MM.1S (cell line): ENCODE measurements around the gene KDM4B.

Experiments
- DNase-seq: peaks from one replicate; pipeline ENCODE4 v3.0.0-alpha.2; 2015
- H2AFZ ChIP-seq: fragments of 300-600 bp; sonication (generic); 2 replicates; pipeline ENCODE4 v1.6.0; 2016; ENCODE audit warnings: antibody characterized with exemption, low read length
- H3F3A ChIP-seq: fragments of 300-600 bp; sonication (generic); 2 replicates; pipeline ENCODE4 v1.6.1; 2016; ENCODE audit warnings: mild to moderate bottlenecking, antibody characterized with exemption, low read length, moderate library complexity, mixed read lengths; ENCODE audit not compliant: insufficient read depth
- H3K27ac ChIP-seq: fragments of 300-600 bp; sonication (generic); 2 replicates; pipeline ENCODE4 v1.5.1; 2016; ENCODE audit warnings: mild to moderate bottlenecking, low read length
- H3K27me3 ChIP-seq: fragments of 300-600 bp; sonication (generic); replicated peaks from 2 replicates; pipeline ENCODE4 v1.6.0; 2016; ENCODE audit warnings: low read length; ENCODE audit not compliant: insufficient read depth
- H3K36me3 ChIP-seq: fragments of 300-600 bp; sonication (generic); replicated peaks from 2 replicates; pipeline ENCODE4 v1.6.1; 2016; ENCODE audit warnings: mild to moderate bottlenecking, low read length, mixed read lengths; ENCODE audit not compliant: insufficient read depth
- H3K4me1 ChIP-seq: fragments of 300-600 bp; sonication (generic); 2 replicates; pipeline ENCODE4 v1.6.1; 2016; ENCODE audit warnings: low read length, mixed read lengths
- H3K4me2 ChIP-seq: fragments of 300-600 bp; sonication (generic); 2 replicates; pipeline ENCODE4 v1.6.0; 2016; ENCODE audit warnings: low read depth, low read length
- H3K4me3 ChIP-seq: fragments of 300-600 bp; sonication (generic); 2 replicates; pipeline ENCODE4 v1.5.1; 2016; ENCODE audit warnings: low read length, mixed read lengths
- H3K79me2 ChIP-seq: fragments of 300-600 bp; sonication (generic); 2 replicates; pipeline ENCODE4 v1.6.1; 2016; ENCODE audit warnings: mixed run types, low read length, mixed read lengths
- H3K9ac ChIP-seq: fragments of 300-600 bp; sonication (generic); 2 replicates; pipeline ENCODE4 v1.6.1; 2016; ENCODE audit warnings: low read length, mixed read lengths
- H3K9me2 ChIP-seq: fragments of 300-600 bp; sonication (generic); replicated peaks from 2 replicates; pipeline ENCODE4 v1.6.1; 2016; ENCODE audit warnings: mild to moderate bottlenecking, low read length, mixed read lengths; ENCODE audit not compliant: insufficient read depth
- H3K9me3 ChIP-seq: fragments of 300-600 bp; sonication (generic); replicated peaks from 2 replicates; pipeline ENCODE4 v1.6.1; 2016; ENCODE audit warnings: mild to moderate bottlenecking, low read length, mixed read lengths; ENCODE audit not compliant: insufficient read depth
- H4K20me1 ChIP-seq: fragments of 300-600 bp; sonication (generic); 2 replicates; pipeline ENCODE4 v1.6.1; 2016; ENCODE audit warnings: mild to moderate bottlenecking, low read length, moderate library complexity, mixed read lengths; ENCODE audit not compliant: insufficient read depth
- EZH2 ChIP-seq: fragments of 300-600 bp; sonication (generic); optimal IDR thresholded peaks from 2 replicates; pipeline ENCODE3; 2017; ENCODE audit warnings: low read depth, mild to moderate bottlenecking, antibody characterized with exemption, low read length, mixed read lengths
- EZH2phosphoT487 ChIP-seq: fragments of 300-600 bp; sonication (generic); IDR thresholded peaks from 2 replicates; pipeline ENCODE4 v1.6.1; 2018; ENCODE audit warnings: antibody characterized with exemption, low read length
- TF ChIP-seq, protein P1 (sequence below): fragments of 300-600 bp; sonication (generic); IDR thresholded peaks from 2 replicates; pipeline ENCODE4 v1.5.1; 2016; ENCODE audit warnings: antibody characterized with exemption, low read length, mixed read lengths

The KDM4B gene

DNA sequence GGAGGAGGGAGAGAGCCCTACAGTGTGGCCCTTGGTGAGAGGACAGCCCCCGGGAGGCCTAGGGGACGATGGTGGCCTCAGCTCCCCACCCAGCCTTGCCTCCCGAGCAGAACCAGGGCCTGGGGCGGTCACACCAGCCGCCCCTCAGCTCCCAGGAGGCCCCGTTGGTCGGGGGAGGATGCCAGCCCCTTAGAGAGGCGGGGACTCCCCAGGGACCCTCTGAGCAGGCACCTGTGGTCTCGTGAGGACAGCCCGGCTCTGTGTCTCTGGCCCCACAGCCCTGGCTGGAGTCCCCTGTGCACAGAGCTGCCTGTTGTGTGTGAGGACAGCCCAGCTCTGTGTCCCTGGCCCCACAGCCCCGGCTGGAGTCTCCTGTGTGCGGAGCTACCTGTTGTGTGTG, 158.8 kb downstream of the KDM4B start:
- Histone ChIP-seq H3K9me2 (no peaks in the 10 kb centered on the region), H3K79me2 (no peaks in the 10 kb centered on the region), H3K27ac (no peak overlapping the region), H3K9ac (no peak overlapping the region), H3K4me1 (no peaks in the 10 kb centered on the region), H3F3A (no peaks in the 10 kb centered on the region), H3K36me3 (no peaks in the 10 kb centered on the region), H2AFZ (no peak overlapping the region), H4K20me1 (no peaks in the 10 kb centered on the region), H3K27me3 (no peaks in the 10 kb centered on the region), H3K4me2 (no peak overlapping the region), H3K9me3 (no peaks in the 10 kb centered on the region), H3K4me3 (no peak overlapping the region)
- no peak for DNase-seq
- TF ChIP-seq EZH2: no peak
- TF ChIP-seq, protein P1, sequence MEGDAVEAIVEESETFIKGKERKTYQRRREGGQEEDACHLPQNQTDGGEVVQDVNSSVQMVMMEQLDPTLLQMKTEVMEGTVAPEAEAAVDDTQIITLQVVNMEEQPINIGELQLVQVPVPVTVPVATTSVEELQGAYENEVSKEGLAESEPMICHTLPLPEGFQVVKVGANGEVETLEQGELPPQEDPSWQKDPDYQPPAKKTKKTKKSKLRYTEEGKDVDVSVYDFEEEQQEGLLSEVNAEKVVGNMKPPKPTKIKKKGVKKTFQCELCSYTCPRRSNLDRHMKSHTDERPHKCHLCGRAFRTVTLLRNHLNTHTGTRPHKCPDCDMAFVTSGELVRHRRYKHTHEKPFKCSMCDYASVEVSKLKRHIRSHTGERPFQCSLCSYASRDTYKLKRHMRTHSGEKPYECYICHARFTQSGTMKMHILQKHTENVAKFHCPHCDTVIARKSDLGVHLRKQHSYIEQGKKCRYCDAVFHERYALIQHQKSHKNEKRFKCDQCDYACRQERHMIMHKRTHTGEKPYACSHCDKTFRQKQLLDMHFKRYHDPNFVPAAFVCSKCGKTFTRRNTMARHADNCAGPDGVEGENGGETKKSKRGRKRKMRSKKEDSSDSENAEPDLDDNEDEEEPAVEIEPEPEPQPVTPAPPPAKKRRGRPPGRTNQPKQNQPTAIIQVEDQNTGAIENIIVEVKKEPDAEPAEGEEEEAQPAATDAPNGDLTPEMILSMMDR: no peak
- no peak for TF ChIP-seq EZH2phosphoT487

DNA sequence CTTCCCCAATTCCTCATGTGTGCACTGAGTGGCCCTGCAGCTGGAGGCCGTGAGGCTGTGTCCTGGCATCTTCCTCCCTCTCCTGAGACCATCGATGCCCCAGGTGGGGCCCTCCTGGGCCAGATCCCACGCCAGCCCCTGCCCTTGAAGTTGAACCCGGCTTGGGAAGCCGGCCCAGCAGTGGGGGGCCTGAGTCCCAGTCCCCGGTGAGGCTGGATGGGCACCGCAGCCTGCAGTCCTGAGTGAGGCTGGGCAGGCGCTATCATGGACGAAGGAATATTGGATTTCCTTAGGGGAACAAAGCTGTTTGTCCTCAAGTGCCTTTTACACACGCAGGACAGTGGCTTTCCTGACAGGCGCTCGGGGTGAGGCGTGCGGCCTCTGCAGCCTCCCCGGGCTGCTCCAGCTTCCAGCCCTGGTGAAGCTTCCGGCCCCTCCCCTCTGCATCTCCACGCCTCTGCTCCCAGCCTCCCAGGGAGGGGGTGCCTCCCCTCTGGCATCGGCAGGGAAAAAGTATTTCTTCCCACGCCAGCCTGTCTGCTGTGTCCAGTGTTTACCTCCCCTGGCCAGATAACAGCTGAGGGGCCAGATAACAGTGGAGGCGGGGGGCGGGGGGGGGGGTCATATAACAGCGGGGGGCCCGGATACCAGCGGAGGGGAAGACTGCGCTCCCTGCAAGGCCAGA, 159.5 kb downstream of the KDM4B start:
- Histone ChIP-seq H3K9me2 (no peaks in the 10 kb centered on the region), H3K9ac (no peak overlapping the region), H3K79me2 (no peaks in the 10 kb centered on the region), H2AFZ (no peak overlapping the region), H3K4me1 (no peaks in the 10 kb centered on the region), H4K20me1 (no peaks in the 10 kb centered on the region), H3K4me3 (no peak overlapping the region), H3K36me3 (no peaks in the 10 kb centered on the region), H3F3A (no peaks in the 10 kb centered on the region), H3K4me2 (no peak overlapping the region), H3K27me3 (no peaks in the 10 kb centered on the region), H3K27ac (no peak overlapping the region), H3K9me3 (no peaks in the 10 kb centered on the region)
- no peak for DNase-seq
- TF ChIP-seq, protein P1: no peak
- TF ChIP-seq EZH2: no peak
- TF ChIP-seq EZH2phosphoT487: no peak

DNA sequence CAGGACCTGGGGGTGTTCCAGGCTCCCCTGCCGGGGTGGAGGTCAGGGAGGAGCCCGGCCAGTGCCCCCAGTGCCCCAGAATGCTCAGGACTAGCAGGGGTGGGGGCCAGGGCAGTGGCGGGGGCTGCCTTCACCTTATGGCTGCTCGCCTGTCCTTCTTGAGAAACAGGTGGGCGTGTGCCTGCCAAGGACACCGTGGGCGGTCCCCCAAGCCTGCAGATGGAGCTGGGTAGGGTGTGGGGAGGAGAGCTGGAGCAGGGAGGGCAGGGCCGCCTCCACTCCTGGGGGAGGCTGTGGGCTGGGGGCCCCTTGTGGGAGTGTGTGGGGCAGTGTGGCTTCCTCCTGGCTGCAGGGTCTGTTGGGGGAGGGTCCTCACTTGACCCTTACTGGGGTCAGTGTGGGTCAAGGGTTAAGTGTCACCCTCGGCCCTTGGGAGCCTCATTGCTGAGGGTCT, 160.1 kb downstream of the KDM4B start:
- no peak for TF ChIP-seq EZH2phosphoT487
- no peak for TF ChIP-seq EZH2
- TF ChIP-seq, protein P1: no peak
- no peaks in the 10 kb centered on the region for H4K20me1 ChIP-seq
- no peaks in the 10 kb centered on the region for H3K4me1 ChIP-seq
- no peaks in the 10 kb centered on the region for H3K36me3 ChIP-seq
- H3K9me2 ChIP-seq: no peaks in the 10 kb centered on the region
- no peak overlapping the region for H2AFZ ChIP-seq
- H3K4me3 ChIP-seq: no peak overlapping the region
- no peak for DNase-seq
- H3K27me3 ChIP-seq: no peaks in the 10 kb centered on the region
- no peaks in the 10 kb centered on the region for H3F3A ChIP-seq
- no peak overlapping the region for H3K9ac ChIP-seq
- H3K4me2 ChIP-seq: no peak overlapping the region
- no peaks in the 10 kb centered on the region for H3K79me2 ChIP-seq
- H3K9me3 ChIP-seq: no peaks in the 10 kb centered on the region
- no peak overlapping the region for H3K27ac ChIP-seq
